Uterus (tissue), 4 donors: ENCODE measurements around the gene RAD23B. TPM values are rescaled to one million over a fixed set of nuclear protein-coding genes. Genes with fewer than 3 reads are reported as not detected.
"Not testable (repeated sequence)": the region's sequence is repeated elsewhere in the genome, so short reads cannot be mapped to it uniquely, and the experiment has no call there.

Experiments
- DNase-seq, 2 donors: peaks; one replicate each; pipeline ENCODE4 v3.0.0-alpha.2; 2019 to 2020
- H3K27ac ChIP-seq, 2 donors: fragments of 200-600 bp; sonication (generic); 1 replicate in 1 of 2; 2 replicates in 1 of 2; pipeline ENCODE4 v1.5.1; 2016 to 2018
- H3K27me3 ChIP-seq, 2 donors: fragments of 200-600 bp; sonication (generic); one replicate each; pipeline ENCODE4 v1.5.1; 2018 to 2019; ENCODE audit warnings: control low read depth in 1 of 2
- H3K36me3 ChIP-seq, 2 donors: fragments of 200-600 bp; sonication (generic); one replicate each; pipeline ENCODE4 v1.5.1; 2019; ENCODE audit warnings: control low read depth in 1 of 2
- H3K4me1 ChIP-seq, 2 donors: fragments of 200-600 bp; sonication (generic); one replicate each; pipeline ENCODE4 v1.5.1; 2018 to 2019; ENCODE audit warnings: control low read depth in 1 of 2
- H3K4me3 ChIP-seq, 2 donors: fragments of 200-600 bp; sonication (generic); 1 replicate in 1 of 2; 2 replicates in 1 of 2; pipeline ENCODE4 v1.5.1; 2018 to 2019; ENCODE audit warnings: mild to moderate bottlenecking in 1 of 2
- H3K9me3 ChIP-seq, 2 donors: fragments of 200-600 bp; sonication (generic); one replicate each; pipeline ENCODE4 v1.5.1; 2019; ENCODE audit warnings: control low read depth in 1 of 2
- CTCF ChIP-seq, 4 experiments: fragments of 200-600 bp in 2 of 4; fragments of 450-650 bp in 2 of 4; sonication (generic) in 2 of 4; IDR thresholded peaks; one replicate each; pipeline ENCODE4 v1.5.1; 2016 to 2019; ENCODE audit warnings: antibody characterized with exemption in 4 of 4, mild to moderate bottlenecking in 2 of 4, moderate library complexity in 1 of 4
- POLR2A ChIP-seq, 2 donors: fragments of 450-650 bp; IDR thresholded peaks; one replicate each; pipeline ENCODE4 v1.6.1; 2016; ENCODE audit warnings: antibody characterized with exemption in 2 of 2, mild to moderate bottlenecking in 1 of 2, moderate library complexity in 1 of 2
- intact Hi-C: fragments of 100-400 bp; cut with DNase I; formaldehyde crosslinking; loops from one replicate; pipeline ENCODE4 v1.15.1; 2023; ENCODE audit warnings: low total_unique reads
- total RNA-seq, 4 donors: library from RNA; depleted of rRNA in 3 of 4; stranded (reverse); fragments of >200 nt in 3 of 4; gene quantifications; one replicate each; pipeline versions ENCODE4 v1.1.0 to v1.2.4, GENCODE V29; 2014 to 2023
- donor health status: DM: yes; HTN: yes; CAD: no.

RAD23B gene
- total RNA-seq, 4 donors from 2014 or later, result 39.5 to 92.9 (median 63.8) TPM

GRCh38 chr9:107249131-107249533 is 33.9 kb upstream of the RAD23B start:
- TF ChIP-seq CTCF (IDR thresholded peaks at IDR 0.05) (no peak), POLR2A (IDR thresholded peaks at IDR 0.05) (no peak)
- Histone ChIP-seq H3K9me3 (no peaks in the 10 kb centered on the region), H3K36me3 (no peaks in the 10 kb centered on the region), H3K27ac (no peak overlapping the region), H3K27me3 (no peaks in the 10 kb centered on the region), H3K4me1 (no peaks in the 10 kb centered on the region), H3K4me3 (no peak overlapping the region)
- DNase-seq, result no peak
- intact Hi-C loops, result no loop called here

GRCh38 chr9:107249665-107250285 is 33.3 kb upstream of the RAD23B start:
- TF ChIP-seq CTCF (IDR thresholded peaks at IDR 0.05) (no peak), POLR2A (IDR thresholded peaks at IDR 0.05) (no peak)
- no peaks in the 10 kb centered on the region for H3K4me1 ChIP-seq
- intact Hi-C loops, result no loop called here

GRCh38 chr9:107251756-107252322 is 31.2 kb upstream of the RAD23B start:
- Histone ChIP-seq H3K27me3 (no peaks in the 10 kb centered on the region), H3K27ac (peak overlapping the region; percentile 59 to 77), H3K9me3 (no peaks in the 10 kb centered on the region), H3K4me3 (no peak overlapping the region), H3K4me1 (no peaks in the 10 kb centered on the region), H3K36me3 (no peaks in the 10 kb centered on the region)
- intact Hi-C loops, result no loop called here
- peak; percentile 37 to 58 for DNase-seq
- no peak for TF ChIP-seq POLR2A (IDR thresholded peaks at IDR 0.05)
- no peak for TF ChIP-seq CTCF (IDR thresholded peaks at IDR 0.05)

More at GRCh38 chr9:107249665-107250285, 33.3 kb upstream of the RAD23B start:
- Histone ChIP-seq H3K27me3 (no peaks in the 10 kb centered on the region), H3K4me3 (no peak overlapping the region), H3K27ac (no peak overlapping the region), H3K36me3 (no peaks in the 10 kb centered on the region), H3K9me3 (no peaks in the 10 kb centered on the region)
- DNase-seq, result no peak

GRCh38 chr9:107258919-107259318 is 24.2 kb upstream of the RAD23B start:
- intact Hi-C loops, result no loop called here
- no peak for TF ChIP-seq CTCF (IDR thresholded peaks at IDR 0.05)
- no peak for DNase-seq
- Histone ChIP-seq H3K9me3 (no peaks in the 10 kb centered on the region), H3K4me3 (no peak overlapping the region), H3K4me1 (no peaks in the 10 kb centered on the region), H3K27ac (no peak overlapping the region), H3K27me3 (no peaks in the 10 kb centered on the region), H3K36me3 (no peaks in the 10 kb centered on the region)

GRCh38 chr9:107259751-107260313 is 23.2 kb upstream of the RAD23B start:
- H3K9me3 ChIP-seq, intact Hi-C loops, H3K4me3 ChIP-seq, H3K27me3 ChIP-seq, H3K27ac ChIP-seq, H3K36me3 ChIP-seq, H3K4me1 ChIP-seq, DNase-seq: not testable (repeated sequence)
